ENCODE measurements around the gene AARS2.

Gene AARS2

GRCh38 chr6:44251576-44252524, 61.3 kb downstream of the AARS2 start:
- H3K9ac ChIP-seq = peak overlapping the region; percentile 34; the same call in 1 of the 2 replicates
- peaks cover 79% of the 10 kb centered on the region for H3K36me3 ChIP-seq
- H4K20me1 ChIP-seq = peaks cover 98% of the 10 kb centered on the region
- H3K9me3 ChIP-seq = no peaks in the 10 kb centered on the region
- no peak overlapping the region for H3K27ac ChIP-seq
- no peak for TF ChIP-seq Cebpa-rat (IDR thresholded peaks at IDR 0.05)
- no peak overlapping the region for H3K4me3 ChIP-seq
- no peaks in the 10 kb centered on the region for H3K27me3 ChIP-seq
- no peak overlapping the region for H3K4me2 ChIP-seq
- peaks cover 72% of the 10 kb centered on the region for H3K4me1 ChIP-seq

GRCh38 chr6:44250718-44251123, 62.4 kb downstream of the AARS2 start:
- peaks cover 64% of the 10 kb centered on the region for H3K4me1 ChIP-seq
- no peaks in the 10 kb centered on the region for H3K27me3 ChIP-seq
- no peak for TF ChIP-seq Cebpa-rat (IDR thresholded peaks at IDR 0.05)
- H3K36me3 ChIP-seq = peaks cover 78% of the 10 kb centered on the region
- H3K9me3 ChIP-seq = no peaks in the 10 kb centered on the region
- 0 out of 2 replicates have a peak overlapping the region, but pooled peaks have one; percentile 71 for H3K4me2 ChIP-seq
- H3K9ac ChIP-seq = no peak overlapping the region; the same call in 1 of the 2 replicates
- H3K4me3 ChIP-seq = no peak overlapping the region
- no peak overlapping the region for H3K27ac ChIP-seq
- peaks cover 88% of the 10 kb centered on the region for H4K20me1 ChIP-seq

- H3K27ac ChIP-seq = no peak overlapping the region
- H3K4me2 ChIP-seq = peak overlapping the region; percentile 71
- TF ChIP-seq Cebpa-rat (IDR thresholded peaks at IDR 0.05) = no peak
- no peaks in the 10 kb centered on the region for H3K9me3 ChIP-seq
- H3K36me3 ChIP-seq = peaks cover 73% of the 10 kb centered on the region
- no peak overlapping the region for H3K4me3 ChIP-seq
- H3K9ac ChIP-seq = no peak overlapping the region; the same call in 1 of the 2 replicates
- H4K20me1 ChIP-seq = peaks cover 82% of the 10 kb centered on the region
- peaks cover 64% of the 10 kb centered on the region for H3K4me1 ChIP-seq
- H3K27me3 ChIP-seq = no peaks in the 10 kb centered on the region
Measured at GRCh38 chr6:44250067-44250717, 63.0 kb downstream of the AARS2 start.

All from BLaER1 (cell line).